ENCODE results near the gene ZNF74. TPM values are rescaled to one million over a fixed set of nuclear protein-coding genes. Genes with fewer than 3 reads are reported as not detected.
A peak's percentile ranks its signal among the peaks of the same experiment; 100 is the strongest.

Gene ZNF74
- total RNA-seq, 2 experiments from 2014 or later = 7.9 to 8.0 TPM

- no peak for DNase-seq
- CTCF ChIA-PET = interaction anchor here (0.9 to 1.4 kb wide), 2 partner anchors 9 to 36 kb away, joined by 3 to 15 read pairs; no protein-coding TSS in a partner anchor
Measured at GRCh38 chr22:20427104-20427944, 33.4 kb downstream of the ZNF74 start.

GRCh38 chr22:20427945-20428417 lies 34.0 kb downstream of the ZNF74 start:
- DNase-seq = no peak
- intact Hi-C loops (cut with micrococcal nuclease) = loop anchor here (5.0 kb wide), 2 partner anchors 139 to 274 kb away; no protein-coding TSS in a partner anchor
- H3K36me3 Mint-ChIP-seq (ENCODE audit: low read depth) = no peaks in the 10 kb centered on the region
- CTCF ChIA-PET = interaction anchor here (0.9 to 1.4 kb wide), 2 partner anchors 9 to 36 kb away, joined by 3 to 15 read pairs; no protein-coding TSS in a partner anchor
- no peak overlapping the region for H3K27ac Mint-ChIP-seq
- peaks cover 18% of the 10 kb centered on the region for H3K4me1 Mint-ChIP-seq (ENCODE audit: low read depth)
- H3K9me3 Mint-ChIP-seq = no peaks in the 10 kb centered on the region
- peaks cover 45% of the 10 kb centered on the region for H3K27me3 Mint-ChIP-seq (ENCODE audit: low read depth)
- H3K4me3 Mint-ChIP-seq = no peak overlapping the region

More at GRCh38 chr22:20427104-20427944, 33.4 kb downstream of the ZNF74 start:
- H3K27me3 Mint-ChIP-seq (ENCODE audit: low read depth) = peaks cover 43% of the 10 kb centered on the region
- H3K4me1 Mint-ChIP-seq (ENCODE audit: low read depth) = peaks cover 18% of the 10 kb centered on the region
- H3K4me3 Mint-ChIP-seq = no peak overlapping the region
- no peaks in the 10 kb centered on the region for H3K9me3 Mint-ChIP-seq
- no peak overlapping the region for H3K27ac Mint-ChIP-seq
- H3K36me3 Mint-ChIP-seq (ENCODE audit: low read depth) = no peaks in the 10 kb centered on the region
- intact Hi-C loops (cut with micrococcal nuclease) = loop anchor here (5.0 kb wide), 2 partner anchors 140 to 275 kb away; no protein-coding TSS in a partner anchor

GRCh38 chr22:20428496-20429253 lies 34.7 kb downstream of the ZNF74 start:
- Mint-ChIP-seq H3K9me3 (no peaks in the 10 kb centered on the region), H3K27me3 (ENCODE audit: low read depth) (peaks cover 42% of the 10 kb centered on the region), H3K36me3 (ENCODE audit: low read depth) (no peaks in the 10 kb centered on the region), H3K4me1 (ENCODE audit: low read depth) (peaks cover 18% of the 10 kb centered on the region), H3K27ac (no peak overlapping the region), H3K4me3 (peak overlapping the region; percentile 74)
- intact Hi-C loops (cut with micrococcal nuclease) = loop anchor here (5.0 kb wide), 2 partner anchors 139 to 274 kb away; no protein-coding TSS in a partner anchor
- CTCF ChIA-PET = interaction anchor here (1.1 to 1.4 kb wide), 3 partner anchors 10 to 32 kb away, joined by 3 to 15 read pairs (median 6); no protein-coding TSS in a partner anchor
- no peak for DNase-seq

- peaks cover 18% of the 10 kb centered on the region for H3K4me1 Mint-ChIP-seq (ENCODE audit: low read depth)
- peak; percentile 81 for DNase-seq
- no peaks in the 10 kb centered on the region for H3K9me3 Mint-ChIP-seq
- H3K27ac Mint-ChIP-seq = no peak overlapping the region
- no peaks in the 10 kb centered on the region for H3K36me3 Mint-ChIP-seq (ENCODE audit: low read depth)
- intact Hi-C loops (cut with micrococcal nuclease) = loop anchor here (1.0 to 5.0 kb wide), 4 partner anchors 27 to 273 kb away; no protein-coding TSS in a partner anchor
- peaks cover 47% of the 10 kb centered on the region for H3K27me3 Mint-ChIP-seq (ENCODE audit: low read depth)
- peak overlapping the region; percentile 74 for H3K4me3 Mint-ChIP-seq
- CTCF ChIA-PET = interaction anchor here (1.1 kb wide), 4 partner anchors 11 to 31 kb away, joined by 3 to 6 read pairs (median 3); no protein-coding TSS in a partner anchor
Measured at GRCh38 chr22:20429254-20430100, 35.5 kb downstream of the ZNF74 start.

- Mint-ChIP-seq H3K27me3 (ENCODE audit: low read depth) (peaks cover 52% of the 10 kb centered on the region), H3K4me3 (peak overlapping the region; percentile 74), H3K27ac (no peak overlapping the region), H3K9me3 (no peaks in the 10 kb centered on the region), H3K36me3 (ENCODE audit: low read depth) (no peaks in the 10 kb centered on the region), H3K4me1 (ENCODE audit: low read depth) (peaks cover 16% of the 10 kb centered on the region)
- no peak for DNase-seq
- CTCF ChIA-PET = interaction anchor here (1.1 to 1.3 kb wide), 4 partner anchors 11 to 23 kb away, joined by 3 to 6 read pairs (median 3); no protein-coding TSS in a partner anchor
- intact Hi-C loops (cut with micrococcal nuclease) = loop anchor here (1.0 kb wide), 2 partner anchors 26 to 66 kb away; no protein-coding TSS in a partner anchor
Measured at GRCh38 chr22:20430101-20430719, 36.3 kb downstream of the ZNF74 start.

GRCh38 chr22:20430720-20431510 lies 37.0 kb downstream of the ZNF74 start:
- CTCF ChIA-PET = interaction anchor here (1.1 to 1.3 kb wide), 2 partner anchors 10 to 13 kb away, joined by 3 read pairs; no protein-coding TSS in a partner anchor
- Mint-ChIP-seq H3K27ac (no peak overlapping the region), H3K36me3 (ENCODE audit: low read depth) (no peaks in the 10 kb centered on the region), H3K9me3 (no peaks in the 10 kb centered on the region), H3K27me3 (ENCODE audit: low read depth) (peaks cover 58% of the 10 kb centered on the region), H3K4me3 (peak overlapping the region; percentile 63), H3K4me1 (ENCODE audit: low read depth) (peaks cover 18% of the 10 kb centered on the region)
- intact Hi-C loops (cut with micrococcal nuclease) = loop anchor here (1.0 kb wide), 2 partner anchors 25 to 65 kb away; no protein-coding TSS in a partner anchor
- peak; percentile 59 for DNase-seq

GRCh38 chr22:20431511-20432192 lies 37.7 kb downstream of the ZNF74 start:
- intact Hi-C loops (cut with micrococcal nuclease) = no loop called here
- Mint-ChIP-seq H3K27ac (no peak overlapping the region), H3K9me3 (no peaks in the 10 kb centered on the region), H3K4me1 (ENCODE audit: low read depth) (peaks cover 19% of the 10 kb centered on the region), H3K4me3 (peak overlapping the region; percentile 26), H3K36me3 (ENCODE audit: low read depth) (no peaks in the 10 kb centered on the region), H3K27me3 (ENCODE audit: low read depth) (peaks cover 55% of the 10 kb centered on the region)
- CTCF ChIA-PET = interaction anchor here (1.3 kb wide), 1 partner anchor 12 kb away, joined by 3 read pairs; no protein-coding TSS in a partner anchor
- no peak for DNase-seq

- CTCF ChIA-PET = interaction anchor here (1.2 kb wide), 1 partner anchor 24 kb away, joined by 3 read pairs; no protein-coding TSS in a partner anchor
- no peak overlapping the region for H3K4me3 Mint-ChIP-seq
- H3K27me3 Mint-ChIP-seq (ENCODE audit: low read depth) = peaks cover 55% of the 10 kb centered on the region
- peaks cover 25% of the 10 kb centered on the region for H3K4me1 Mint-ChIP-seq (ENCODE audit: low read depth)
- H3K36me3 Mint-ChIP-seq (ENCODE audit: low read depth) = no peaks in the 10 kb centered on the region
- no peak for DNase-seq
- H3K27ac Mint-ChIP-seq = no peak overlapping the region
- intact Hi-C loops (cut with micrococcal nuclease) = no loop called here
- H3K9me3 Mint-ChIP-seq = no peaks in the 10 kb centered on the region
Measured at GRCh38 chr22:20432244-20432686, 38.3 kb downstream of the ZNF74 start.

- DNase-seq = no peak
- CTCF ChIA-PET = interaction anchor here (1.2 kb wide), 1 partner anchor 23 kb away, joined by 3 read pairs; no protein-coding TSS in a partner anchor
- intact Hi-C loops (cut with micrococcal nuclease) = no loop called here
- Mint-ChIP-seq H3K27me3 (ENCODE audit: low read depth) (peaks cover 54% of the 10 kb centered on the region), H3K4me1 (ENCODE audit: low read depth) (peaks cover 27% of the 10 kb centered on the region), H3K4me3 (no peak overlapping the region), H3K9me3 (no peaks in the 10 kb centered on the region), H3K36me3 (ENCODE audit: low read depth) (no peaks in the 10 kb centered on the region), H3K27ac (no peak overlapping the region)
Measured at GRCh38 chr22:20433191-20433590, 39.2 kb downstream of the ZNF74 start.
